Cardiac fibroblast (primary cell): ENCODE data around the gene RNF115.
A peak's percentile ranks its signal among the peaks of the same experiment; 100 is the strongest.

ENCODE experiments used
- DNase-seq, 2 donors: peaks; one replicate each; pipeline versions ENCODE4 v3.0.0 to v3.0.0-alpha.2; 2010; ENCODE audit warnings: low read depth in 2 of 2
- H3K4me3 ChIP-seq, 2 donors: replicated peaks in 1 of 2; 1 replicate in 1 of 2; 2 replicates in 1 of 2; pipeline ENCODE4 v1.5.1; 2011; ENCODE audit warnings: low read depth in 2 of 2, low read length in 2 of 2, mild to moderate bottlenecking in 2 of 2, moderate library complexity in 1 of 2
- CTCF ChIP-seq: IDR thresholded peaks from one replicate; pipeline ENCODE4 v1.5.1; 2011; ENCODE audit warnings: low read depth, mild to moderate bottlenecking, low read length, inconsistent platforms

Gene RNF115

GRCh38 chr1:145858901-145859490, 35.1 kb upstream of the RNF115 start, which contains the start of gene PIAS3:
Gene PIAS3, minus strand, starts transcription at chr1:145859081. Its CDS starts 91 bp downstream, at chr1:145858990.
- TF ChIP-seq CTCF = no peak
- DNase-seq = peak; percentile 94 to 97
- H3K4me3 ChIP-seq = peak within 1 kb of the TSS; percentile 74 to 77

GRCh38 chr1:145858238-145858900, 34.5 kb upstream of the RNF115 start:
- TF ChIP-seq CTCF = no peak
- H3K4me3 ChIP-seq = peak overlapping the region; percentile 74 to 77
- DNase-seq = peak; percentile 35 to 43

GRCh38 chr1:145857170-145857569, 33.3 kb upstream of the RNF115 start:
- H3K4me3 ChIP-seq = no peak overlapping the region
- no peak for DNase-seq
- no peak for TF ChIP-seq CTCF

- peak; percentile 11 for TF ChIP-seq CTCF
- H3K4me3 ChIP-seq = no peak overlapping the region
- no peak for DNase-seq
These were observed 31.6 kb upstream of the RNF115 start for GRCh38 chr1:145855426-145855948.

GRCh38 chr1:145849356-145850160, 25.7 kb upstream of the RNF115 start:
- H3K4me3 ChIP-seq = no peak overlapping the region
- peak; percentile 77 to 89 for DNase-seq
- peak; percentile 65 for TF ChIP-seq CTCF

- no peak for DNase-seq
- H3K4me3 ChIP-seq = no peak overlapping the region
- TF ChIP-seq CTCF = no peak
These were observed 23.9 kb upstream of the RNF115 start for GRCh38 chr1:145847827-145848226.
